Measurements from ENCODE around the gene FSD1L. TPM values are rescaled to one million over a fixed set of nuclear protein-coding genes. Genes with fewer than 3 reads are reported as not detected.
"Not testable (repeated sequence)": the region's sequence is repeated elsewhere in the genome, so short reads cannot be mapped to it uniquely, and the experiment has no call there.

FSD1L gene
- total RNA-seq, 3 donors from 2014 or later = 1.4 to 2.1 (median 1.7) TPM

DNA sequence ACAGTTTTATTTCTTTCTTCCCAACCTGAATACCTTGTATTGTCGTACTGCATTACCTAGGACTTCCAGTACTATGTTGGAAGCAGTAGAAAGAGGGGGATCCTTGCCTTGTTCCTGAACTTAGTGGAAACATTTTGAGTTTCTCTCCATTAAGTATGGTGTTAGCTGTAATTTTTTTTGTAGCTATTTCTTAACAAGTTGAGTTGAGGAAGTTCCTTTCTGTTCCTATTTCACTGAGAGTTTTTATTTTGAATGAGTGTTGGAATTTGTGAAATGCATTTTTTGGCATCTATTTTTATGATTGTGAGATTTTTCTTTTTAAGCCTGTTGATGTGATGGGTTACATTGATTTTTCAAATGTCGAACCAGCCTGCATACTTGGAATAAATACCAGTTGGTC is 49.0 kb downstream of the FSD1L start:
- no peaks in the 10 kb centered on the region for H3K9me3 Mint-ChIP-seq
- ATAC-seq = no peak
- no peaks in the 10 kb centered on the region for H3K27me3 Mint-ChIP-seq (ENCODE audit: low read depth)
- H3K4me3 Mint-ChIP-seq = no peak overlapping the region
- H3K36me3 Mint-ChIP-seq (ENCODE audit: insufficient read depth) = peaks cover 2% of the 10 kb centered on the region
- H3K4me1 Mint-ChIP-seq (ENCODE audit: low read depth) = no peaks in the 10 kb centered on the region
- no peak for DNase-seq

DNA sequence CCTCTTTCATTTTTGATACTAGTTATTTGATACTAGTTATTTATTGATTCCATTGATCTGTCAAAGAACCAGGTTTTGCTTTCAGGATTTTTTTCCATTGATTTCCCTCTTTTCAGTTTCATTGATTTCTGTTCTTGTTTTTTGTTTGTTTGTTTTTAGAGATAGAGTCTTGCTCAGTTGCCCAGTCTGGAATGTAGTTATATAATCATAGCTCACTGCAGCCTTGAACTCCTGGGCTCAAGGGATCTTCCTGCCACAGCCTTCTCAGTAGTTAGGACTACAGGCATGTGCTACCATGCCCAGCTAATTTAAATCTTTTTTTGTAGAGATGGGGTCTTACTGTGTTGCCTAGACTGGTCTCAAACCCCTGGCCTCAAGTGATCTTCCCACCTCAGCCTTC is 49.9 kb downstream of the FSD1L start:
- Mint-ChIP-seq H3K27me3 (ENCODE audit: low read depth) (no peaks in the 10 kb centered on the region), H3K4me3 (no peak overlapping the region), H3K4me1 (ENCODE audit: low read depth) (no peaks in the 10 kb centered on the region), H3K36me3 (ENCODE audit: insufficient read depth) (peaks cover 2% of the 10 kb centered on the region), H3K9me3 (no peaks in the 10 kb centered on the region)
- ATAC-seq (no peak), DNase-seq (no peak)

DNA sequence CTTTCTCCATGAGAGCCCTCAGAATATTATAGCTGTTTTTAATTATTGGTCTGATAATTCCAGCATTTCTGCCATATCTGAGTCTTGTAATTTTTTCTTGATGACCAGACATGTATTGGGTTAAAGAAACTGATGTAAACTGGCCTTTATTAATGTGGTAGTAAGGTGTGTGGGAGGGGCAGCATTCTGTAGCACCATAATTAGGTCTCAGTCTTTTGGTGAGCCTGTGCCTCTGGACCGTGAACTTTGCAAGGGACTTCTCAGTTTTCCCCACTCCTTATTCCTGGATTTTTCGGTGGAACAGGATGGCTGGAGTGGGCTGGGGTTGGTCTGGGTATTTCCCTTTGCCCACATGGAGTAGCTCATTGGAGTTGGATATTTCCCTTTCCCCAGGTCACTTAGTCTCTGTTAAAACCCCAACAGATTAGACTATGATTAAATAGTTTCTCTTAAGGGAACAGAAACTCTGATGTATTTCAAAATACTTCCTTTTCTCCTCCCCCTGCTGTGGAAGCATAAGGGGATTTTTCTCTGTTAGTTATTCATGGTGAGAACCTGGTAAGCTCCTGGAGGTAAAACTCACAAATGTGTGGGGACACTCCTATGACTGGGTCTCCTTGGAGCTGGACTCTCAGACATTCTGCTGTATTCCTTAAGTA is 52.4 kb downstream of the FSD1L start:
- no peak for DNase-seq
- no peak overlapping the region for H3K4me3 Mint-ChIP-seq
- no peak for ATAC-seq
- H3K36me3 Mint-ChIP-seq (ENCODE audit: insufficient read depth) = peaks cover 2% of the 10 kb centered on the region
- H3K27me3 Mint-ChIP-seq (ENCODE audit: low read depth) = no peaks in the 10 kb centered on the region
- no peaks in the 10 kb centered on the region for H3K4me1 Mint-ChIP-seq (ENCODE audit: low read depth)
- H3K9me3 Mint-ChIP-seq = no peaks in the 10 kb centered on the region

DNA sequence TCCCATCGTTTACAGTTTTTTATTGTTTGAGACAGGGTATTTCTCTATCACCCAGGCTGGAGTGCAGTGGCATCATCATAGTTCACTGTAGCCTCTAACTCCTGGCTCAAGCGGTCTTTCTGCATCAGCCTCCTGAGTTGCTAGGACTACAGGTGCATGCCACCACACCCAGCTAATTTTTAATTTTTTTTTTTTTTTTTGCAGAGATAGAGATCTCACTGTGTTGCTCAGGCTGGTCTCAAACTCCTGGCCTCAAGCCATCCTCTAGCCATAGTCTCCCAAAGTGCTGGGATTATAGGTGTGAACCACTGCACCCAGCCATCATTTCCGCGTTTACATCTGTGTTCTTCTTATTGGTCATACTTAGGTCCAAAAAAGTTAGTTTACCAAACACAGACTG is 53.6 kb downstream of the FSD1L start:
- Mint-ChIP-seq H3K36me3 (ENCODE audit: insufficient read depth) (peaks cover 2% of the 10 kb centered on the region), H3K4me1 (ENCODE audit: low read depth) (no peaks in the 10 kb centered on the region), H3K27me3 (ENCODE audit: low read depth) (no peaks in the 10 kb centered on the region), H3K4me3 (no peak overlapping the region), H3K9me3 (no peaks in the 10 kb centered on the region)
- DNase-seq (no peak), ATAC-seq (no peak)

DNA sequence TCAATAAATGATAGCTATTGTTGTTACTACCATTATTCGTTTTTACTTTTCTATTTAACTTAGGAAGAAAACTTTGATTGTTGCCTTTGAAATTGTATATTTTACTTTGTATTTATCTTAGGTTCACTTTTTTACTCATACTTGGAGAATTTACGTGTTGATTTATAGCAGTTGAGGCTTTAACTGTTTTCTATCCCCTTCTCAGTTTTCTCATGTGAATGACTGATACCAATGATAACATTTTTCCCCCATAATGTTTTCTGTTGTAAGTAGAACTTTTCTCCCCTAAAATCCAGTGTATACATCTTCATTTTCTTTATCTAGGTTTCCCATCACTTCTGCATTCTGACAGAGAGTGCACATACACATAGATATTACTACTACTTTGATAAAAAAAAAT is 54.4 kb downstream of the FSD1L start:
- Mint-ChIP-seq H3K36me3 (ENCODE audit: insufficient read depth) (peaks cover 2% of the 10 kb centered on the region), H3K9me3 (no peaks in the 10 kb centered on the region), H3K4me3 (no peak overlapping the region), H3K4me1 (ENCODE audit: low read depth) (no peaks in the 10 kb centered on the region), H3K27me3 (ENCODE audit: low read depth) (no peaks in the 10 kb centered on the region)
- ATAC-seq (no peak), DNase-seq (no peak)

DNA sequence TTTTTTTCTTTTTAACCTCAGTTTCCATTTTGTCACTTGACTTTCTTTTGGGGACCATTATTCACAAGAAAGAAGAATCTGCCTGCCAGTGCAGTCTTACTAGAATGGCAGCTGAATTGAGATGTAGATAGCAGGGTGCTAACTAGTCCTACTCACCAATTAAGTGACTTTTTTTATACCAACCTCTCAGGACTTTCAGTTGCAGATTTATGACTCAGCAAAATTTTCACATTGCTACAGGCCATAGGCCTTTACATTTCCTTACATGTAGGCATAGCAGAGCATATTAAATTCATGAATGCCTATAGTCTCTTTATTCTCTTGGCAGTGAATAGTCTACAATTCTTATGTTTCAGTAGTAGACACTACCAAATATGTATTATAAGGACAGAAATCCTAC is 56.0 kb downstream of the FSD1L start:
- no peaks in the 10 kb centered on the region for H3K27me3 Mint-ChIP-seq (ENCODE audit: low read depth)
- no peaks in the 10 kb centered on the region for H3K4me1 Mint-ChIP-seq (ENCODE audit: low read depth)
- H3K9me3 Mint-ChIP-seq = no peaks in the 10 kb centered on the region
- H3K36me3 Mint-ChIP-seq (ENCODE audit: insufficient read depth) = peaks cover 2% of the 10 kb centered on the region
- DNase-seq (no peak), ATAC-seq (no peak)
- H3K4me3 Mint-ChIP-seq = no peak overlapping the region

DNA sequence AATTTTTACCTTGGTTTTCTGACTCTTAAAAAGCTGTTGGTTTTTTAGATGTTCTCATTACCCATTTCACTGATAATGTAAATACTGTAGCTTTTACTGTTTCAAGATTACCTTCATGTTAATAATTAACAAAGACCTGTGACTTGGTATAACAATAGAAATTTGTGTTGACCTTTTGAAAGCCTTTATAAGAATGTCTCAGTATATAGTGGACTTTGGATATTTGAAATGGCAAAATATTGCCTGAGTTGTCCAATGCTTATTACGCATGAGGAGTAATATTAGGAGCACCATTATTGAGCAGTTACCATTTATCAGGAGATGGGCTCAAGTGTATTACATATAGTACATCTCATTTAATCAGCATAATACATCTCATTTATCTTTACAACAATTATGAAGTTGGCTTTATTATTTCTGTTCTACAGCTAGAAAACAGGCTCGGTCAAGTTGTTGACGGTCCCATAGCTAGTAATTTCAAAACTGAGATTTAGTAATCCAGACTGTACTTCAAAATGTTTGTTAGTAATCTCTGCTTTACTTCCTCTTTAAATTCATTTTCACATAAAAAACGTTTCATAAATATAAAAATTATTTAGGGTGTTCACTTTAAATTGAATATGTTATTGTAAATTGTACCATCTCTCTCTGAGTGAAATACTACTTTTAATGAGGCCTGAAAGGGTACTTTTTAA is 59.4 kb downstream of the FSD1L start:
- Mint-ChIP-seq H3K4me3 (no peak overlapping the region), H3K27me3 (ENCODE audit: low read depth) (no peaks in the 10 kb centered on the region), H3K9me3 (no peaks in the 10 kb centered on the region), H3K4me1 (ENCODE audit: low read depth) (no peaks in the 10 kb centered on the region), H3K36me3 (ENCODE audit: insufficient read depth) (peaks cover 2% of the 10 kb centered on the region)
- ATAC-seq = no peak
- DNase-seq = no peak

DNA sequence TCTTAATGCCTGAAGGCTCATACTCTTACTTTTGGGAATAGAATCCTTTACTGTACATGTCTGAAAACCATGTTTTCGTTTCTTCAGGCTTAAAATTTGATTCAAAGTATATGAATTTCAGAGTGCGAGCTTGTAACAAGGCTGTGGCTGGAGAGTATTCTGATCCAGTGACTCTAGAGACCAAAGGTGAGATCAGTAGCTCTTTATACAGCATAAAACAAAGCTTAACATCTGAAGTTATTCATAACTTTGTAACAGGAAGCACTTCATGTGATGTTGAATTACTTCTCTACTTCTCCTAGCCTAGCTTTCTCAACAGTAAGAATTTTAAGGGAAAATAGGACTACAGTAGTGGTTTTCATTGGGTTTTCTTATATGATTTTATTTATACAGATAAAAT is 60.7 kb downstream of the FSD1L start:
- no peak overlapping the region for H3K4me3 Mint-ChIP-seq
- H3K4me1 Mint-ChIP-seq (ENCODE audit: low read depth) = no peaks in the 10 kb centered on the region
- ATAC-seq (no peak), DNase-seq (no peak)
- H3K36me3 Mint-ChIP-seq (ENCODE audit: insufficient read depth) = peaks cover 2% of the 10 kb centered on the region
- H3K27me3 Mint-ChIP-seq (ENCODE audit: low read depth) = no peaks in the 10 kb centered on the region
- no peaks in the 10 kb centered on the region for H3K9me3 Mint-ChIP-seq

DNA sequence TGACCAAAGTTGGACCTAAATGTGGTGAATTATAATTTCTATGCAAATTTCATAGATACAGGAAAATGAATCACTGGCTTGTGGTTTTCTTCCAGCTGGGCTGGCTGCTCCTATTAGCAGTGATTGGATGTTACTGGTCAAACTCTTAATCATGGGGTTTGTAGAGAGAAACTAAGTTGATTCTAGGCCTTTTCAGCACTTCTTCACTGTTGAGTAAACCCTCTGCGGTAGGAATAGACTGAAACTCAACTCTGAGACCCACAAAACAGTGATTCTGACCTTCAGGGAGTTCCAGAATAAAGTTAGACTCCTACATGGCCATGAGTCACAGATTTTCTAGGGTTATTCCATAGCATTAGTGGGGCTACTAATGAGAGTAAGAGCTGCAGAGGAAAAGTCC is 62.2 kb downstream of the FSD1L start:
- H3K9me3 Mint-ChIP-seq = no peaks in the 10 kb centered on the region
- H3K36me3 Mint-ChIP-seq (ENCODE audit: insufficient read depth) = peaks cover 2% of the 10 kb centered on the region
- no peaks in the 10 kb centered on the region for H3K27me3 Mint-ChIP-seq (ENCODE audit: low read depth)
- ATAC-seq (no peak), DNase-seq (no peak)
- H3K4me1 Mint-ChIP-seq (ENCODE audit: low read depth) = no peaks in the 10 kb centered on the region
- H3K4me3 Mint-ChIP-seq = no peak overlapping the region

DNA sequence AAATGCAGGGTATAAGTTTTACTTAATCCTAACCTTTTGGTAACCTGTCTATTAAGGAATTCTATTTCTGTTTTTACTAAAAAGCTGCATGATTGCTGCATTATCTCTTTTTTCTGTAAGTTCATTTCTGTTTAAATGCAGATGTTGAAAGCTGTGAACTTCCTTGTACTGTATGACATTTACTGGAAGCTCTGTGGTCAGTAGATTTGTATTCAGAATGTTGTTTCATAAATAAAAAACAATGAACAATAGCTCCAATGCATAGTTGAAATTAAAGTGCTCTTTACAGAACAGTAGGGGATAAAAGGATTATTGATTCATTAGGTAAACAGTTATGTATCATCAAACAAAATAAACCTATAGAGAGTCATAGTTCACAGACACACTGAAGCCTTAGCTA is 63.6 kb downstream of the FSD1L start:
- Mint-ChIP-seq H3K36me3 (ENCODE audit: insufficient read depth) (no peaks in the 10 kb centered on the region), H3K4me1 (ENCODE audit: low read depth) (no peaks in the 10 kb centered on the region)

DNA sequence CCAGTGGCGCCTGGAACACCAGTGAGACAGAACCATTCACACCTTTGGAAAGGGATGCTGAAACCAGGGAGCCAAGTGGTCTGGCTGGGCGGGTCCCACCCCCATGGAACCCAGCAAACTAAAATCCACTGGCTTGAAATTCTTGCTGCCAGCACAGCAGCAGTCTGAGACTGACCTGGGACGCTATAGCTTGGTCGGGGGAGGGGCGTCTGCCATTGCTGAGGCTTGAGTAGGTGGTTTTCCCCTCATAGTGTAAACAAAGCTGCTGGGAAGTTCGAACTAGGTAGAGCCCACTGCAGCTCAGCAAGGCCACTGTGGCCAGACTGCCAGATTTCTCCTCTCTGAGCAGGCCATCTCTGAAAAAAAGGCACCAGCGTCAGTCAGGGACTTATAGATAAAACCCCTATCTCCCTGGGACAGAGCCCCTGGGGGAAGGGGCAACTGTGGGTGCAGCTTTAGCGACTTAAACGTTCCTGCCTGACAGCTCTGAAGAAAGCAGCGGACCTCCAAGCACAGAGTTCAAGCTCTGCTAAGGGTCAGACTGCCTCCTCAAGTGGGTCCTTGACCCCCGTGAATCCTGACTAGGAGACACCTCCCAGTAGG is 68.1 kb downstream of the FSD1L start:
- H3K27me3 Mint-ChIP-seq (ENCODE audit: low read depth) = no peaks in the 10 kb centered on the region
- no peak overlapping the region for H3K4me3 Mint-ChIP-seq
- H3K36me3 Mint-ChIP-seq (ENCODE audit: insufficient read depth) = no peaks in the 10 kb centered on the region
- no peaks in the 10 kb centered on the region for H3K9me3 Mint-ChIP-seq
- ATAC-seq = no peak
- H3K4me1 Mint-ChIP-seq (ENCODE audit: low read depth) = no peaks in the 10 kb centered on the region
- DNase-seq = no peak

More for the DNA sequence above, 63.6 kb downstream of the FSD1L start:
- DNase-seq (no peak), ATAC-seq (no peak)
- Mint-ChIP-seq H3K4me3 (no peak overlapping the region), H3K27me3 (ENCODE audit: low read depth) (no peaks in the 10 kb centered on the region), H3K9me3 (no peaks in the 10 kb centered on the region)

DNA sequence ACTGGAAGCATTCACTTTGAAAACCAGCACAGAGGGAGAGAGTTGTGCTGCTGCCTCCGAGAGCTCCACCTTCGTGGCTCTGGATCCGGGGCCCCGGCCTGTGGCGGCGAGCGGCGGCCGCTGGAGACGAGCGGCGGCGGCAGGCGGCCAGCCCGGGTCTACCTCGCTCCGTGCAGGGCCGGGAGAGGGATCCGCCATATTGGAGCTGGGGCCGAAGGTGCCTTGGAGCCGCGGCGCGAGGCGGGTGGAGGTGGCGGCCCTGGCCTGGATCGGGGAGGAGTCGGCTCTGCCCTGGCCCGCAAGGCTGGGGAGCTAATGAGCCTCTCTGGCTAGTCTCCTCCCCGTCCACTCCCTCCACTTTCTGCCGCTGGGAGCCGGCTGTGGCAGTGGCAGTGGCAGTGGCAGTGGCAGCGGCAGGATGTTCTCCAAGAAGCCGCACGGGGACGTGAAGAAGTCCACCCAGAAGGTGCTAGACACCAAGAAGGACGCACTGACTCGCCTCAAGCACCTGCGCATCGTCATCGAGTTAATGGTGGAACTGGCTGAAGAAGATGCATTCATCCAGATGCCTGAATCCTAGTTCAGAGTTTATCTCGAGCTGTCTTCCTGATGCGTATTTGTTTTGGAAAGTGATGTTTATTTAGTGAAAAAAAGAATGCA is 72.0 kb downstream of the FSD1L start:
- H3K36me3 Mint-ChIP-seq (ENCODE audit: insufficient read depth); H3K9me3 Mint-ChIP-seq; H3K27me3 Mint-ChIP-seq (ENCODE audit: low read depth); H3K4me3 Mint-ChIP-seq; H3K4me1 Mint-ChIP-seq (ENCODE audit: low read depth): not testable (repeated sequence)
- ATAC-seq (peak; percentile 91 to 93), DNase-seq (peak; percentile 10)

DNA sequence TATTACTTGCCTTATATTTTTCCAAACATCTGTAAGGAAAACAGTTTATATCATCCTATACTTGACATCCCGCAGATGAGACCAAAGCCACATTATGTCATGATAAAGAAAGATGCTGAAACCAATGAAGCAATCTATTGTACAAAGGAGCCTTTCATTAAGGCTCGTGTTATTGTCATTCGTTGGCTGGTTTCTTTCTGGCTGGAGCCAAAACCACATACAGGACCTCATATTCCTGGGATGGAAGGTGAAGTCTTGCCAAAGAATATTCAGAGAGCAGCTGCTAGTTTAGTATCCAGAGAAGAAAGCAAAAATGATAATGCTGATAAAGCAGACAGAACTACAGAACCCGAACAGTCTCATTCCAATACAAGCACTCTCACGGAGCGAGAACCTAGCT is 73.2 kb downstream of the FSD1L start:
- not testable (repeated sequence) for H3K27me3 Mint-ChIP-seq (ENCODE audit: low read depth); H3K4me1 Mint-ChIP-seq (ENCODE audit: low read depth); DNase-seq; H3K4me3 Mint-ChIP-seq; ATAC-seq; H3K9me3 Mint-ChIP-seq; H3K36me3 Mint-ChIP-seq (ENCODE audit: insufficient read depth)

DNA sequence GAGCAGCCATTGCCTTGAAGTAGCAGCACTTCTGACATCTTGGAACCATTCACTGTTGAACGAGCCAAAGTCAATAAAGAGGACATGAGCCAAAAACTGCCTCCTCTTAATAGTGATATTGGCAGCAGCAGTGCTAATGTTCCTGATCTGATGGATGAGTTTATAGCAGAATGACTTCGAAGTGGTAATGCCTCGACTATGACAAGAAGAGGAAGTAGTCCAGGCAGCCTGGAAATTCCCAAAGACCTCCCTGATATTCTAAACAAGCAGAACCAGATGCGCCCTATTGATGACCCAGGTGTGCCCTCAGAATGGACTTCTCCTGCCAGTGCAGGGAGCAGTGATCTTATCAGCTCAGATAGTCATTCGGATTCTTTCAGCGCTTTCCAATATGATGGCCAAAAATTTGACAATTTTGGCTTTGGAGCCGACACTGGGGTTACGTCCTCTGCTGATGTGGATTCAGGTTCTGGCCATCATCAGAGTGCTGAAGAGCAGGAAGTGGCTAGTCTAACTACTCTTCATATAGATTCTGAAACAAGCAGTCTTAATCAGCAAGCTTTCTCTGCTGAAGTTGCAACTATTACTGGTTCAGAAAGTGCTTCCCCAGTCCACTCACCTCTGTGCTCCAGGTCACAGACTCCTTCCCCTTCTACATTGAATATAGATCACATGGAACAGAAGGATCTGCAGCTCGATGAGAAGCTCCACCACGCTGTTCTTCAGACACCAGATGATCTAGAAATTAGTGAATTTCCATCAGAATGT is 75.0 kb downstream of the FSD1L start:
- not testable (repeated sequence) for H3K36me3 Mint-ChIP-seq (ENCODE audit: insufficient read depth); H3K4me1 Mint-ChIP-seq (ENCODE audit: low read depth); H3K9me3 Mint-ChIP-seq; H3K4me3 Mint-ChIP-seq; H3K27me3 Mint-ChIP-seq (ENCODE audit: low read depth); ATAC-seq; DNase-seq
